T-helper 22 cell (primary cell): Measurements from ENCODE around the gene TLR10.
"Not testable (repeated sequence)": the region's sequence is repeated elsewhere in the genome, so short reads cannot be mapped to it uniquely, and the experiment has no call there.

Experiments
- DNase-seq: peaks from one replicate; pipeline ENCODE4 v3.0.0-alpha.2; 2020; ENCODE audit warnings: low read depth

Gene TLR10

GRCh38 chr4:38782452-38783108 lies at the start of gene TLR10:
TSS of gene TLR10 (minus strand) at chr4:38782990. CDS start at chr4:38775590, 7,400 bp downstream.
- DNase-seq = no peak

GRCh38 chr4:38832206-38832605 lies 49.4 kb upstream of the TLR10 start:
- DNase-seq = no peak

- DNase-seq = no peak
Observed at GRCh38 chr4:38831653-38832052, 48.9 kb upstream of the TLR10 start.

DNA sequence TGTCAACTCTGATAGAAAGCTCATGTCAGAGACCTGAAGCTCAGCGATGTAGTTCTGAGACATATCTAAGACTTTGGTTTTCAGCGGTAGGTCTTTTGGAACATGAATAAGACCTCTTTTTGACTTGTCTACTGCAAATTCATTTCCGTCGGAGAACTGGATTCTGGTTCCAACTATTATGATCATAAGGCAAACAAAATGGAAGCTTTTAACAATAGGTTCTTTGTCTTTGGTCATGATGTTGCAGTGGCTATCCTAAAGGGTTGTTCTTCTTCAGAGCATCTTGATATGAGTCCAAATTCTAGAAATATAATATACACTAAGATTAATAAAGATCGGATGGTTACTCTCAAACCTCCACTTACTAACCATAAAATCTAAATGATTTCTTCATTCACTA lies 46.4 kb upstream of the TLR10 start:
- DNase-seq = no peak

DNA sequence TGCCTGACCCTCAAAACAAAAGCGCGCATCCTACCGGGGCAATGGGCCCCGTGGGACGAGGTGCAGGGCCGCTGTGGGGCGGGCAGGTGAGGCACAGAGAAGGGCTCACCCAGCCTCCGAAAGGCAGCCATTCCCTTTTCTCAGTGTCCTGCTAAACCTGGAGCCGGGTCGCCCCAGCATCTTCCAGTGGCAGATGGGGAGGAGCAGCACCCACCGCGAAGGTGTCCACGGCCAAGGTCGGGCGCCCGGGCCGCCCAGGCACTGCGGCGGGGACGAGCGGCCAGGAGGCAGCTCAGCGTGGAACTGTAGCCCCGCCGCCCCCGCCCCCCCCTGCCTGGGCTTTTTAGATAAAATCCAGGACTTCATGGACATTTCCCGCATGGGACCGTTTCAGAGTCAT lies 41.0 kb upstream of the TLR10 start:
- no peak for DNase-seq

DNA sequence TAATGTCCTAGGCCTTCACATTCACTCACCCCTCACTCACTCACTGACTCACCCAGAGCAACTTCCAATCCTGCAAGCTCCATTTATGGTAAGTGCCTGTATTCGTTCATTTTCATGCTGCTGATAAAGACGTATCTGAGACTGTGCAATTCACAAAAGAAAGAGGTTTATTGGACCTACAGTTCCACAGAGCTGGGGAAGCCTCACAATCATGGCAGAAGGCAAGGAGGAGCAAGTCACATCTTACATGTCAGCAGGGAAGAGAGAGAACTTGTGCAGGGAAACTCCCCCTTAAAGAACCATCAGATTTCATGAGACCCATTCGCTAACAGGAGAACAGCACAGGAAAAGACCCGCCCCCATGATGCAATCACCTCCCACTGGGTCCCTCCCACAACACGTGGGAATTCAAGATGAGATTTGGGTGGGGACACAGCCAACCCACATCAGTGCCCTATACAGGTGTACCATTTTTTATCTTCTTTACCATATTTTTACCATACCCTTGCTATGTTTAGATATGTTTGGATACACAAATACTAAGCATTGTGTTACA lies 40.0 kb upstream of the TLR10 start:
- DNase-seq = no peak

DNA sequence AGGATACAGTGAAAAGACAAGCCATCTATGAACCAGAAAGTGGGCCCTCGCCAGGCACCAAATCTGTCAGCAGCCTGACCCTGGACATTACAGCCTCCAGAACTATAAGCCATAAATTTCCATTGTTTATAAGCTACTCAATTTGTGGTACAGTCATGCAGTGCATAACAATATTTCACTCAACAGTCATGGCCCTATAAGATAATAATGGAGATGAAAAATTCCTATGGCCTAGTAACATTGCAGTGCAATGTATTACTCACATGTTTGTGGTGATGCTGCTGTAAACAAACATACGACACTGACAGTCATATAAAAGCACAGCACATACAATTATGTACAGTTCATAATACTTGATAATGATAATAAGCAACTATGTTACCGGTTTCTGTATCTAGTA lies 38.9 kb upstream of the TLR10 start:
- no peak for DNase-seq

GRCh38 chr4:38820329-38821061 lies 37.7 kb upstream of the TLR10 start:
- no peak for DNase-seq

- DNase-seq = no peak
Observed at GRCh38 chr4:38819569-38819968, 36.8 kb upstream of the TLR10 start.

DNA sequence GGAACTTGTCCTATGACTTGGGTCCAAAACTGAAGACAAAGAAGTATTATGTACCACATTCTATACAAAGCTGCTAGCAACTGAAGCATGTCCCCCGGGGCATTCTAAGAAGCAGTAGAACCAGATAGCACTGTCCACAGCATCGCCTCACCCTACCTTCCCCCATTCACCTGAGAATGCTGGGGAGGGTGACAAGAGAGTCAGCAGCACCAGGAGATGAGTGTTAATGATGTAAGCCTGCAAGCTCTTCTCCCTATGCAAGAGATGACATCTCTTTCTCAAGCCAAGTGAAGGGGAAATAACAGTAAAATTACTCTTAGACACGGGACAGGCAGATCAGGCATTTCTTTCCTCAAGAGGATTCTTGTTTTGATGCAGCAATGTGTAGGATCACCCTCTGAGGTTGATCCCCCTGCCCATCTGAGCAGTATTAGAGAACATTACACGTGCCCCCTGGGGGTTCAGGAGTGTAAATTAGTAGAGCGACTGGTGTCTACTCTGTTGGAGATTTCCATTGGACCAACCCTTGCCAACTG lies 35.7 kb upstream of the TLR10 start:
- no peak for DNase-seq

GRCh38 chr4:38815885-38816782 lies 33.3 kb upstream of the TLR10 start:
- no peak for DNase-seq

DNA sequence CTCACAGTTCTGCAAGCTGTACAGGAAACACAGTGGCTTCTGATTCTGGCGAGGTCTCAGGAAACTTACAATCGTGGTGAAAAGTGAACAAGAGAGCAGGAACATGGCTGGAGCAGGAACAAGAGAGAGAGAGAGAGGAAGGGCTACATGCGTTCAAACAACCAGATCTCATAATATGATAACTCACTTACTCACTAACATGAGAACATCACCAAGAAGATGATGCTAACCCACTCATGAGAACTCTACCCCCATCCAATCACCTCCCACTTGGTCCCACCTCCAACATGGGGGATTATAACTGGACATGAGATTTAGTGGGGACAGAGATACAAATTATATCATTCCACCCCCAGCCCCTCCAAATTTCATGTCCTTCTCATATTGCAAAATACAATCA lies 31.6 kb upstream of the TLR10 start:
- DNase-seq = no peak

- no peak for DNase-seq
Observed at GRCh38 chr4:38811297-38811696, 28.5 kb upstream of the TLR10 start.

- not testable (repeated sequence) for DNase-seq
Observed at GRCh38 chr4:38807462-38807861, 24.7 kb upstream of the TLR10 start.

DNA sequence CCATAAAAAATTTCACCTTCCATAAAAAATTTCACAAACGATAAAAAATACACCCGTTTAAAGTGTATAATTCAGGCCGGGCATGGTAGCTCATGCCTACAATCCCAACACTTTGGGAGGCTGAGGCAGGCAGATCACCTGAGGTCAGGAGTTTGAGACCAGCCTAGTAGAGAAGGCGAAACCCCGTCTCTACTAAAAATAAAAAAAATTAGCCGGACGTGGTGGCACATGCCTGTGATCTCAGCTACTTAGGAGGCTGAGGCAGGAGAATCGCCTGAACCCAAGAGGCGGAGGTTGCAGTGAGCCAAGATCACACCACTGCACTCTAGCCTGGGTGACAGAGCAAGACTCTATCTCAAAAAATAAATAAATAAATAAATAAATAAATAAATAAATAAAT lies 23.5 kb upstream of the TLR10 start:
- DNase-seq = not testable (repeated sequence)

- DNase-seq = no peak
Observed at GRCh38 chr4:38805530-38806145, 22.8 kb upstream of the TLR10 start.

GRCh38 chr4:38804654-38805295 lies 22.0 kb upstream of the TLR10 start, which contains the start of gene TLR1:
TSS of gene TLR1 (minus strand) at chr4:38804791. CDS start at chr4:38798831, 5,960 bp downstream.
- DNase-seq = no peak

DNA sequence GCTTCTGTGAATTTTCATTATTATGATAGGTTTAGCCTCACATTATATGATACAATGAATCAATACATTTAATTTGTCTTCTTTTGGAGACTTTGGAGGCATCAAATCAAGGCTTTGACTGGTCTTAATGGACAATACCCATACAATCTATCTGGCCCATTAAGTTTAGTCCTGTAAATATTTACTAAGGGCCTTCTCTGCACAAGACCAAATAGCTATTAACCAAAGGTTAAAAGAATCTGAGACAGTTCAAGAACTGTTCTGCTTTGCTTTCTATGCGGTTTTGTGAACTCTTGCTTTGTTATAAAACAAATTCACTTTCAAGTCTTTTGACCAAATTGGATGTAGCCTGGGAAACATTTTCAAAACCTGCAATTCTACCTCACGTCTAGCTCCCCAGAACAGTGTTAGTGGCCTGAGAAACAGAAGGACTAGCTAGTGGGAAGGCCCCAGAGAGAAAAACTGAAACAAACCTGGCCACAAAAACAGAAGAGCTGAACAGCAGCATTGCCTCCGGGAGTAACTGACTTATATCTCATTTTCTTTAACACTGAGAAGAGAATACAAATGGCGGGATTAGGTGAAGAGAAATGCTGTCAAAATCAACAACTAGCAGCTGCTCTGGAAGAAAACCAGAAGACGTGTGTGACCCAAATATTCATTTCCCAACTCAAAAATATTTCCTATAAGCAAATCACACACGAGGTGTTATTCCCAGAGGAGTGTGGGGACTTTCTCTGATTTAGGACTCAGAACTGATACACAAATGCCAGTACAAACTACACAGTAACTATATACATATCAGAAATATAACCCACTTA lies 21.3 kb upstream of the TLR10 start:
- DNase-seq = no peak

DNA sequence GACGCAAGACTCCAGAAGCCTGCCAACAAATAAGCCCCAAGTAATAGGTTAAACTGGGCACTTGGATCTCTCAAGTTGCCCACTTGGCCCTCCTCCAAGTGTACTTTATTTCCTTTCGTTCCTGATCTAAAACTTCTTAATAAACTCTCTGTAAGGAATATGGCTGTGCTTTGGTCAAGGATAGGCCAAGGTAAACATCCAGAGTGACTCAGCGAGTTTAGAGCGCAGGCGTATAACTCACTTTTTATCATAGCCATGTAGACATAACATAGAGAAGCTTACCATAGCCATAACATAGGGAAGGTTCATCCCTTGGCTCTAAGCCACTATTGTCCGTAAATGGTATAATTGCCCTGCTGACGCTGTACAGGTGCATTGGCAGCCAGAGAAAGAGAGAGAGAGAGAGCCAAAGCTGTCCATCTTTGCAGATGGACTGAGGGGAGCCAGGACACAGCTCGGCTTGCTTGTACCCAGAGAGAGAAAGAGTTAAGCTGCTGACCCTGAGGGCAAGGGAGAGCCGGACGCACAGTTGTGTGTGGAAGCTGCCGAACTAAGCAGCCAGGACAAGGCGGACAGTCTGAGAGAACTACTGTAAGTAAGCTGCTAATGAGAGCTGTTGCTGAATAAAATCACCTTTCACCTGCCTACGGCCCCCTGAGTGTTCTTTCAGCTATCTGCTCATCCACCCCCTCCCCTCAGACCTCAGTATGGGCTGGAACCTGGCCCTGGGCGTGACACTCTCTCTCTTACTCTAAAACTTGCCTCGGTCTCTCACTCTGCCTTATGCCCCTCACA lies 20.0 kb upstream of the TLR10 start:
- no peak for DNase-seq
